Ovary (tissue), 3 donors: Measurements from ENCODE around the gene CWC22.

ENCODE experiments used
- CTCF ChIP-seq, 3 donors: fragments of 450-650 bp in 2 of 3; fragments of 200-600 bp in 1 of 3; IDR thresholded peaks; one replicate each; pipeline versions ENCODE4 v1.5.1 to v1.8.0; 2016 to 2022; ENCODE audit warnings: antibody characterized with exemption in 3 of 3, mild to moderate bottlenecking in 1 of 3
- EP300 ChIP-seq: sonication (generic); formaldehyde crosslinking; IDR thresholded peaks from one replicate; pipeline ENCODE4 v1.6.1; 2017; ENCODE audit warnings: antibody characterized with exemption
- donor health status: DM: no; HTN: no; CAD: no.

GRCh38 chr2:179950391-179950790 lies 56.7 kb downstream of the CWC22 start:
- TF ChIP-seq CTCF (IDR thresholded peaks at IDR 0.05) (no peak), EP300 (no peak)
